GM23338 (cell line): ENCODE results near the gene LRMDA. TPM values are rescaled to one million over a fixed set of nuclear protein-coding genes. Genes with fewer than 3 reads are reported as not detected.

Experiments
- ATAC-seq: fragments of 200-7000 bp; cut with Tn5 transposase; 3 replicates; pipeline ENCODE4 v1.9.1; 2020
- DNase-seq: peaks from one replicate; pipeline ENCODE4 v3.0.0-alpha.2; 2015; ENCODE audit warnings: low spot score
- H2AFZ ChIP-seq: fragments of 200-600 bp; sonication (generic); 2 replicates; pipeline ENCODE4 v1.8.0; 2016; ENCODE audit warnings: antibody characterized with exemption, mild to moderate bottlenecking, moderate library complexity
- H3F3A ChIP-seq: fragments of 200-600 bp; sonication (generic); replicated peaks from 2 replicates; pipeline ENCODE4 v1.8.0; 2017; ENCODE audit warnings: antibody characterized with exemption, mixed run types, low read depth
- H3K27ac ChIP-seq: fragments of 200-600 bp; sonication (generic); 2 replicates; pipeline ENCODE4 v1.6.1; 2016; ENCODE audit warnings: low read depth
- H3K27me3 ChIP-seq: fragments of 200-600 bp; sonication (generic); 2 replicates; pipeline ENCODE4 v1.8.0; 2016; ENCODE audit warnings: mild to moderate bottlenecking, mixed run types, moderate library complexity; ENCODE audit not compliant: insufficient read depth
- H3K36me3 ChIP-seq: fragments of 200-600 bp; sonication (generic); 2 replicates; pipeline ENCODE4 v1.8.0; 2016; ENCODE audit warnings: mild to moderate bottlenecking; ENCODE audit not compliant: insufficient read depth
- H3K4me1 ChIP-seq: fragments of 200-600 bp; sonication (generic); 2 replicates; pipeline ENCODE4 v1.8.0; 2016; ENCODE audit warnings: mild to moderate bottlenecking, moderate library complexity; ENCODE audit not compliant: insufficient read depth
- H3K4me2 ChIP-seq: fragments of 200-600 bp; sonication (generic); 2 replicates; pipeline ENCODE4 v1.7.1; 2017; ENCODE audit warnings: mixed run types
- H3K4me3 ChIP-seq: fragments of 200-600 bp; sonication (generic); 2 replicates; pipeline ENCODE4 v1.6.1; 2016; ENCODE audit warnings: mixed run types
- H3K79me2 ChIP-seq: fragments of 200-600 bp; sonication (generic); replicated peaks from 2 replicates; pipeline ENCODE4 v1.8.0; 2017; ENCODE audit warnings: mild to moderate bottlenecking; ENCODE audit not compliant: insufficient read depth
- H3K9me2 ChIP-seq: fragments of 200-600 bp; sonication (generic); 2 replicates; pipeline ENCODE4 v1.8.0; 2017; ENCODE audit not compliant: insufficient read depth
- H4K20me1 ChIP-seq: fragments of 200-600 bp; sonication (generic); replicated peaks from 2 replicates; pipeline ENCODE4 v1.8.0; 2017; ENCODE audit warnings: mild to moderate bottlenecking; ENCODE audit not compliant: insufficient read depth
- H3K27ac Mint-ChIP-seq: 2 replicates; pipeline ENCODE4 v1.8.0; 2020; ENCODE audit warnings: inconsistent platforms, mild to moderate bottlenecking, moderate library complexity, mixed read lengths
- H3K27me3 Mint-ChIP-seq: 3 replicates; pipeline ENCODE4 v1.8.0; 2022; ENCODE audit warnings: low read depth, mild to moderate bottlenecking, moderate library complexity, mixed read lengths, inconsistent platforms; ENCODE audit not compliant: insufficient read depth, poor library complexity
- H3K36me3 Mint-ChIP-seq: 3 replicates; pipeline ENCODE4 v1.8.0; 2021; ENCODE audit warnings: low read depth, mild to moderate bottlenecking, inconsistent platforms, moderate library complexity, mixed read lengths
- H3K4me1 Mint-ChIP-seq: 3 replicates; pipeline ENCODE4 v1.8.0; 2020; ENCODE audit warnings: mild to moderate bottlenecking, inconsistent platforms, mixed read lengths
- H3K4me3 Mint-ChIP-seq: 3 replicates; pipeline ENCODE4 v1.8.0; 2021; ENCODE audit warnings: moderate library complexity, mild to moderate bottlenecking, inconsistent platforms, mixed read lengths
- H3K9me3 Mint-ChIP-seq: 3 replicates; pipeline ENCODE4 v1.8.0; 2020; ENCODE audit warnings: moderate library complexity, mild to moderate bottlenecking, inconsistent platforms, mixed read lengths
- EZH2 ChIP-seq: fragments of 200-600 bp; sonication (generic); IDR thresholded peaks from one replicate; pipeline ENCODE4 v1.8.0; 2017; ENCODE audit warnings: antibody characterized with exemption, mild to moderate bottlenecking, low read depth; ENCODE audit not compliant: unreplicated experiment
- EZH2phosphoT487 ChIP-seq: fragments of 200-600 bp; sonication (generic); IDR thresholded peaks from one replicate; pipeline ENCODE4 v1.8.1; 2018; ENCODE audit warnings: antibody characterized with exemption; ENCODE audit not compliant: unreplicated experiment
- JUNB ChIP-seq: IDR thresholded peaks from one replicate; pipeline ENCODE4 v1.6.1; 2016; ENCODE audit warnings: antibody characterized with exemption; ENCODE audit not compliant: unreplicated experiment
- NANOG ChIP-seq: IDR thresholded peaks from 2 replicates; pipeline ENCODE4 v1.6.1; 2016; ENCODE audit warnings: antibody characterized with exemption, borderline replicate concordance
- POLR2AphosphoS5 ChIP-seq: IDR thresholded peaks from 2 replicates; pipeline ENCODE4 v1.6.1; 2016; ENCODE audit warnings: antibody characterized with exemption, low read depth
- STAT1 ChIP-seq: IDR thresholded peaks from one replicate; pipeline ENCODE4 v1.6.1; 2016; ENCODE audit warnings: antibody characterized with exemption; ENCODE audit not compliant: unreplicated experiment
- ZNF114 ChIP-seq: fragments of 250-450 bp; sonication (Bioruptor Pico); IDR thresholded peaks from 2 replicates; pipeline ENCODE4 v1.5.0; 2020; ENCODE audit warnings: mild to moderate bottlenecking, moderate library complexity
- ZNF331 ChIP-seq: fragments of 250-450 bp; sonication (Bioruptor Pico); IDR thresholded peaks from 2 replicates; pipeline ENCODE4 v1.5.0; 2020; ENCODE audit warnings: low read depth, mild to moderate bottlenecking, moderate library complexity
- polyA plus RNA-seq: library from polyadenylated mRNA; unstranded; fragments of >200 nt; fragmentation: Nextera tagmentation; extraction: Ambion mirVana; gene quantifications from 2 replicates; pipeline ENCODE4 v1.2.1, GENCODE V29; 2016
- total RNA-seq: library from RNA; depleted of rRNA; stranded (reverse); fragments of >200 nt; shearing (Covaris generic); gene quantifications from 2 replicates; pipeline ENCODE4 v1.2.3, GENCODE V29; 2014
- TF ChIP-seq, protein P1 (sequence below): IDR thresholded peaks from one replicate; pipeline ENCODE4 v1.6.1; 2018; ENCODE audit warnings: antibody characterized with exemption; ENCODE audit not compliant: unreplicated experiment
- TF ChIP-seq, protein P2 (sequence below), 2 experiments: fragments of 200-600 bp in 1 of 2; sonication (generic) in 1 of 2; conservative IDR thresholded peaks; 2 replicates each; pipeline versions ENCODE4 v1.5.1 to v1.6.1; 2016 to 2017; ENCODE audit warnings: antibody characterized with exemption in 2 of 2, low read depth in 2 of 2, mild to moderate bottlenecking in 2 of 2, moderate library complexity in 1 of 2

The LRMDA gene
- total and polyA plus RNA-seq, 2 experiments from 2014 or later, result 0.90 to 1.8 TPM

DNA sequence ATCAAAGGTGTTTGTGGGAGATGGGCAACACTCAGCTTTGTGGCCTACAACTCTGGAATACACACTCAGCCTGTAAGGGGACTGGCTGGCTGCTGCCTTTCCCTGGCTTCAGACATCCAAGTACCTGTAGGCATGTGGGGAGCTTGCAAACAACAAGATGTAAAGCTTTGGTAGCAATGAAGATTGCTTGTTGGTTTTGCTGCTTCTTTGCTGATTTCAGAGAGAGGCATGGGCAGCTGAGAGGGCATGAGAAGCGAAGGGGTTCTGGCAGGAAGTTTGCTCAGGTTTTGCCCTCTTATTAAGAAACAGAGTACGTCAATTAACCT, 434.8 kb downstream of the LRMDA start:
- Histone ChIP-seq H3K4me2 (no peak overlapping the region), H3K36me3 (no peaks in the 10 kb centered on the region), H3K27ac (no peak overlapping the region), H3F3A (no peaks in the 10 kb centered on the region), H4K20me1 (no peaks in the 10 kb centered on the region), H3K4me3 (no peak overlapping the region), H3K27me3 (no peaks in the 10 kb centered on the region), H2AFZ (peak overlapping the region; percentile 66), H3K4me1 (no peaks in the 10 kb centered on the region), H3K9me2 (no peaks in the 10 kb centered on the region), H3K79me2 (no peaks in the 10 kb centered on the region)
- no peak overlapping the region for H3K27ac Mint-ChIP-seq
- no peaks in the 10 kb centered on the region for H3K4me1 Mint-ChIP-seq
- H3K9me3 Mint-ChIP-seq, result no peaks in the 10 kb centered on the region
- no peak overlapping the region for H3K4me3 Mint-ChIP-seq
- no peak for ATAC-seq
- H3K27me3 Mint-ChIP-seq, result peaks cover 2% of the 10 kb centered on the region
- H3K36me3 Mint-ChIP-seq, result no peaks in the 10 kb centered on the region
- no peak for TF ChIP-seq EZH2phosphoT487
- TF ChIP-seq POLR2AphosphoS5, result no peak
- TF ChIP-seq, protein P1, sequence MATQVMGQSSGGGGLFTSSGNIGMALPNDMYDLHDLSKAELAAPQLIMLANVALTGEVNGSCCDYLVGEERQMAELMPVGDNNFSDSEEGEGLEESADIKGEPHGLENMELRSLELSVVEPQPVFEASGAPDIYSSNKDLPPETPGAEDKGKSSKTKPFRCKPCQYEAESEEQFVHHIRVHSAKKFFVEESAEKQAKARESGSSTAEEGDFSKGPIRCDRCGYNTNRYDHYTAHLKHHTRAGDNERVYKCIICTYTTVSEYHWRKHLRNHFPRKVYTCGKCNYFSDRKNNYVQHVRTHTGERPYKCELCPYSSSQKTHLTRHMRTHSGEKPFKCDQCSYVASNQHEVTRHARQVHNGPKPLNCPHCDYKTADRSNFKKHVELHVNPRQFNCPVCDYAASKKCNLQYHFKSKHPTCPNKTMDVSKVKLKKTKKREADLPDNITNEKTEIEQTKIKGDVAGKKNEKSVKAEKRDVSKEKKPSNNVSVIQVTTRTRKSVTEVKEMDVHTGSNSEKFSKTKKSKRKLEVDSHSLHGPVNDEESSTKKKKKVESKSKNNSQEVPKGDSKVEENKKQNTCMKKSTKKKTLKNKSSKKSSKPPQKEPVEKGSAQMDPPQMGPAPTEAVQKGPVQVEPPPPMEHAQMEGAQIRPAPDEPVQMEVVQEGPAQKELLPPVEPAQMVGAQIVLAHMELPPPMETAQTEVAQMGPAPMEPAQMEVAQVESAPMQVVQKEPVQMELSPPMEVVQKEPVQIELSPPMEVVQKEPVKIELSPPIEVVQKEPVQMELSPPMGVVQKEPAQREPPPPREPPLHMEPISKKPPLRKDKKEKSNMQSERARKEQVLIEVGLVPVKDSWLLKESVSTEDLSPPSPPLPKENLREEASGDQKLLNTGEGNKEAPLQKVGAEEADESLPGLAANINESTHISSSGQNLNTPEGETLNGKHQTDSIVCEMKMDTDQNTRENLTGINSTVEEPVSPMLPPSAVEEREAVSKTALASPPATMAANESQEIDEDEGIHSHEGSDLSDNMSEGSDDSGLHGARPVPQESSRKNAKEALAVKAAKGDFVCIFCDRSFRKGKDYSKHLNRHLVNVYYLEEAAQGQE, result no peak
- TF ChIP-seq NANOG, result no peak
- TF ChIP-seq JUNB, result no peak
- TF ChIP-seq ZNF114 (CRISPR knock-in tag), result no peak
- no peak for TF ChIP-seq ZNF331 (CRISPR knock-in tag)
- TF ChIP-seq, protein P2, sequence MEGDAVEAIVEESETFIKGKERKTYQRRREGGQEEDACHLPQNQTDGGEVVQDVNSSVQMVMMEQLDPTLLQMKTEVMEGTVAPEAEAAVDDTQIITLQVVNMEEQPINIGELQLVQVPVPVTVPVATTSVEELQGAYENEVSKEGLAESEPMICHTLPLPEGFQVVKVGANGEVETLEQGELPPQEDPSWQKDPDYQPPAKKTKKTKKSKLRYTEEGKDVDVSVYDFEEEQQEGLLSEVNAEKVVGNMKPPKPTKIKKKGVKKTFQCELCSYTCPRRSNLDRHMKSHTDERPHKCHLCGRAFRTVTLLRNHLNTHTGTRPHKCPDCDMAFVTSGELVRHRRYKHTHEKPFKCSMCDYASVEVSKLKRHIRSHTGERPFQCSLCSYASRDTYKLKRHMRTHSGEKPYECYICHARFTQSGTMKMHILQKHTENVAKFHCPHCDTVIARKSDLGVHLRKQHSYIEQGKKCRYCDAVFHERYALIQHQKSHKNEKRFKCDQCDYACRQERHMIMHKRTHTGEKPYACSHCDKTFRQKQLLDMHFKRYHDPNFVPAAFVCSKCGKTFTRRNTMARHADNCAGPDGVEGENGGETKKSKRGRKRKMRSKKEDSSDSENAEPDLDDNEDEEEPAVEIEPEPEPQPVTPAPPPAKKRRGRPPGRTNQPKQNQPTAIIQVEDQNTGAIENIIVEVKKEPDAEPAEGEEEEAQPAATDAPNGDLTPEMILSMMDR (conservative IDR thresholded peaks at IDR 0.05; ENCODE audit: low read depth in 2 of 2), result no peak
- no peak for DNase-seq

DNA sequence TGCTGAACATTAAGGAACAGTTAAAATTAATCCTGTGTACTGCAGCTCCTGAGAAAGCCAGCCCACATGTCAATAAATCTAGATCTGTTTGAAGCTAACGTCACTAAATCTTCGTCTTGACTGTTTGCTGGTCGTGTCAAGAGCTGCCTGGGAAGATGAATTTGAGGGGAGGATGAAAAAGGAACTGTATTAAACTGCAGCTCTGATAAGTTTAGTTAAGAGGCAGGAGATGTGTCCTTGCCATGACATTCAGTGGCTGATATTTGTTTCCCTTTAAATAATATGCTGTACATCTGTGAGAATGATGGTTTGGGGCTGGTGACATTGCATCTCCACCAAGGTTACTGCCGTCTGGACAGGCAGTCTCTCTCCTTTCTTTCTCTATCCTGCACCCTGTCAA, 435.3 kb downstream of the LRMDA start:
- no peak overlapping the region for H3K4me3 ChIP-seq
- H3K4me3 Mint-ChIP-seq, result no peak overlapping the region
- no peaks in the 10 kb centered on the region for H3K9me2 ChIP-seq
- no peaks in the 10 kb centered on the region for H3K79me2 ChIP-seq
- H3K27me3 Mint-ChIP-seq, result peaks cover 2% of the 10 kb centered on the region
- H3K27me3 ChIP-seq, result no peaks in the 10 kb centered on the region
- H3K4me2 ChIP-seq, result no peak overlapping the region
- H3K36me3 ChIP-seq, result no peaks in the 10 kb centered on the region
- no peaks in the 10 kb centered on the region for H3K4me1 Mint-ChIP-seq
- no peaks in the 10 kb centered on the region for H4K20me1 ChIP-seq
- H3K27ac ChIP-seq, result no peak overlapping the region
- TF ChIP-seq STAT1, result no peak
- TF ChIP-seq EZH2, result no peak
- H3K27ac Mint-ChIP-seq, result no peak overlapping the region
- no peaks in the 10 kb centered on the region for H3F3A ChIP-seq
- no peaks in the 10 kb centered on the region for H3K9me3 Mint-ChIP-seq
- DNase-seq, result no peak
- ATAC-seq, result no peak
- H2AFZ ChIP-seq, result peak overlapping the region; percentile 66
- H3K36me3 Mint-ChIP-seq, result no peaks in the 10 kb centered on the region
- no peaks in the 10 kb centered on the region for H3K4me1 ChIP-seq
